ENCODE measurements around the gene SMO. TPM values are rescaled to one million over a fixed set of nuclear protein-coding genes. Genes with fewer than 3 reads are reported as not detected.

The SMO gene
- polyA plus RNA-seq, 4 donors: 0.54 to 23.0 (median 2.5) TPM; not detected in 1

GRCh38 chr7:129184981-129185670, 3.3 kb upstream of the SMO start:
- Histone ChIP-seq H3K27ac (ENCODE audit: low read depth in 1 of 3, low read length in 2 of 3) (no peak overlapping the region), H3K36me3 (ENCODE audit: control insufficient read depth in 3 of 3, insufficient read depth in 2 of 3, low read depth in 1 of 3, low read length in 3 of 3) (no peaks in the 10 kb centered on the region), H3K27me3 (ENCODE audit: control insufficient read depth in 3 of 3, insufficient read depth in 3 of 3, low read length in 3 of 3) (peaks cover 4 to 6% (median 5%) of the 10 kb centered on the region in 3 donors), H3K4me1 (ENCODE audit: control insufficient read depth in 3 of 3, insufficient read depth in 2 of 3, low read depth in 1 of 3, low read length in 2 of 3) (peaks cover 0 to 3% (median 0%) of the 10 kb centered on the region in 3 donors), H3K4me3 (ENCODE audit: low read depth in 1 of 3, low read length in 3 of 3) (no peak overlapping the region), H3K9me3 (ENCODE audit: control insufficient read depth in 2 of 2, insufficient read depth in 1 of 2, low read depth in 1 of 2, low read length in 1 of 2) (no peaks in the 10 kb centered on the region)
- FAIRE-seq (no peak), DNase-seq (no peak)
- 38 to 70% (median 57%) methylated on average over 6 of the region's 6 CpGs for WGBS, 3 donors

GRCh38 chr7:129186749-129187260, 1.6 kb upstream of the SMO start:
- H3K9me3 ChIP-seq (ENCODE audit: control insufficient read depth in 2 of 2, insufficient read depth in 1 of 2, low read depth in 1 of 2, low read length in 1 of 2): no peaks in the 10 kb centered on the region
- 88 to 95% (median 90%) methylated on average over 6 of the region's 6 CpGs for WGBS, 3 donors
- no peak overlapping the region for H3K27ac ChIP-seq (ENCODE audit: low read depth in 1 of 3, low read length in 2 of 3)
- DNase-seq (no peak), FAIRE-seq (no peak)
- H3K4me3 ChIP-seq (ENCODE audit: low read depth in 1 of 3, low read length in 3 of 3): no peak overlapping the region
- H3K4me1 ChIP-seq (ENCODE audit: control insufficient read depth in 3 of 3, insufficient read depth in 2 of 3, low read depth in 1 of 3, low read length in 2 of 3): peaks cover 0 to 8% (median 0%) of the 10 kb centered on the region in 3 donors
- H3K27me3 ChIP-seq (ENCODE audit: control insufficient read depth in 3 of 3, insufficient read depth in 3 of 3, low read length in 3 of 3): peaks cover 6 to 9% (median 8%) of the 10 kb centered on the region in 3 donors
- no peaks in the 10 kb centered on the region for H3K36me3 ChIP-seq (ENCODE audit: control insufficient read depth in 3 of 3, insufficient read depth in 2 of 3, low read depth in 1 of 3, low read length in 3 of 3)

- Histone ChIP-seq H3K9me3 (ENCODE audit: control insufficient read depth in 2 of 2, insufficient read depth in 1 of 2, low read depth in 1 of 2, low read length in 1 of 2) (no peaks in the 10 kb centered on the region), H3K27ac (ENCODE audit: low read depth in 1 of 3, low read length in 2 of 3) (peak overlapping the region in 1 of 3 donors; percentile 55), H3K4me3 (ENCODE audit: low read depth in 1 of 3, low read length in 3 of 3) (peak overlapping the region in 1 of 3 donors; percentile 83), H3K36me3 (ENCODE audit: control insufficient read depth in 3 of 3, insufficient read depth in 2 of 3, low read depth in 1 of 3, low read length in 3 of 3) (peaks cover 0 to 3% (median 0%) of the 10 kb centered on the region in 3 donors), H3K4me1 (ENCODE audit: control insufficient read depth in 3 of 3, insufficient read depth in 2 of 3, low read depth in 1 of 3, low read length in 2 of 3) (peaks cover 0 to 8% (median 0%) of the 10 kb centered on the region in 3 donors), H3K27me3 (ENCODE audit: control insufficient read depth in 3 of 3, insufficient read depth in 3 of 3, low read length in 3 of 3) (peaks cover 6 to 9% (median 8%) of the 10 kb centered on the region in 3 donors)
- 19 to 32% (median 28%) methylated on average over 14 of the region's 14 CpGs for WGBS, 3 donors
- DNase-seq (no peak), FAIRE-seq (no peak)
These were observed 607 bp upstream of the SMO start for GRCh38 chr7:129187681-129188371.

- no peak for FAIRE-seq
These were observed 643 bp downstream of the SMO start for GRCh38 chr7:129188892-129189660.

GRCh38 chr7:129189661-129190310, 1.4 kb downstream of the SMO start:
- Histone ChIP-seq H3K27me3 (ENCODE audit: control insufficient read depth in 3 of 3, insufficient read depth in 3 of 3, low read length in 3 of 3) (peaks cover 6 to 9% (median 8%) of the 10 kb centered on the region in 3 donors), H3K27ac (ENCODE audit: low read depth in 1 of 3, low read length in 2 of 3) (no peak overlapping the region), H3K4me1 (ENCODE audit: control insufficient read depth in 3 of 3, insufficient read depth in 2 of 3, low read depth in 1 of 3, low read length in 2 of 3) (peaks cover 0 to 8% (median 0%) of the 10 kb centered on the region in 3 donors), H3K36me3 (ENCODE audit: control insufficient read depth in 3 of 3, insufficient read depth in 2 of 3, low read depth in 1 of 3, low read length in 3 of 3) (peaks cover 0 to 6% (median 0%) of the 10 kb centered on the region in 3 donors), H3K9me3 (ENCODE audit: control insufficient read depth in 2 of 2, insufficient read depth in 1 of 2, low read depth in 1 of 2, low read length in 1 of 2) (no peaks in the 10 kb centered on the region), H3K4me3 (ENCODE audit: low read depth in 1 of 3, low read length in 3 of 3) (peak overlapping the region; percentile 43 to 83 (median 61))
- no peak for DNase-seq
- 43 to 58% (median 55%) methylated on average over 13 of the region's 13 CpGs for WGBS, 3 donors
- FAIRE-seq: no peak

More at GRCh38 chr7:129188892-129189660, 643 bp downstream of the SMO start:
- Histone ChIP-seq H3K9me3 (ENCODE audit: control insufficient read depth in 2 of 2, insufficient read depth in 1 of 2, low read depth in 1 of 2, low read length in 1 of 2) (no peaks in the 10 kb centered on the region), H3K27ac (ENCODE audit: low read depth in 1 of 3, low read length in 2 of 3) (peak overlapping the region in 1 of 3 donors; percentile 55), H3K4me3 (ENCODE audit: low read depth in 1 of 3, low read length in 3 of 3) (peak overlapping the region; percentile 43 to 83 (median 61)), H3K27me3 (ENCODE audit: control insufficient read depth in 3 of 3, insufficient read depth in 3 of 3, low read length in 3 of 3) (peaks cover 6 to 9% (median 8%) of the 10 kb centered on the region in 3 donors), H3K36me3 (ENCODE audit: control insufficient read depth in 3 of 3, insufficient read depth in 2 of 3, low read depth in 1 of 3, low read length in 3 of 3) (peaks cover 0 to 6% (median 0%) of the 10 kb centered on the region in 3 donors), H3K4me1 (ENCODE audit: control insufficient read depth in 3 of 3, insufficient read depth in 2 of 3, low read depth in 1 of 3, low read length in 2 of 3) (peaks cover 0 to 8% (median 0%) of the 10 kb centered on the region in 3 donors)
- 1 to 3% (median 2%) methylated on average over 35 to 83 of the region's 83 CpGs for WGBS, 3 donors
- DNase-seq: peak in 1 of 2 donors; percentile 60

- DNase-seq (no peak), FAIRE-seq (no peak)
- peaks cover 0 to 8% (median 0%) of the 10 kb centered on the region in 3 donors for H3K4me1 ChIP-seq (ENCODE audit: control insufficient read depth in 3 of 3, insufficient read depth in 2 of 3, low read depth in 1 of 3, low read length in 2 of 3)
- H3K36me3 ChIP-seq (ENCODE audit: control insufficient read depth in 3 of 3, insufficient read depth in 2 of 3, low read depth in 1 of 3, low read length in 3 of 3): peaks cover 0 to 6% (median 0%) of the 10 kb centered on the region in 3 donors
- H3K9me3 ChIP-seq (ENCODE audit: control insufficient read depth in 2 of 2, insufficient read depth in 1 of 2, low read depth in 1 of 2, low read length in 1 of 2): no peaks in the 10 kb centered on the region
- peaks cover 6 to 9% (median 8%) of the 10 kb centered on the region in 3 donors for H3K27me3 ChIP-seq (ENCODE audit: control insufficient read depth in 3 of 3, insufficient read depth in 3 of 3, low read length in 3 of 3)
- 62 to 74% (median 64%) methylated on average over 3 of the region's 3 CpGs for WGBS, 3 donors
- H3K4me3 ChIP-seq (ENCODE audit: low read depth in 1 of 3, low read length in 3 of 3): no peak overlapping the region
- H3K27ac ChIP-seq (ENCODE audit: low read depth in 1 of 3, low read length in 2 of 3): no peak overlapping the region
These were observed 2.8 kb downstream of the SMO start for GRCh38 chr7:129191272-129191671.

GRCh38 chr7:129193892-129194291, 5.5 kb downstream of the SMO start:
- DNase-seq (no peak), FAIRE-seq (no peak)
- H3K27ac ChIP-seq (ENCODE audit: low read depth in 1 of 3, low read length in 2 of 3): no peak overlapping the region
- no peak overlapping the region for H3K4me3 ChIP-seq (ENCODE audit: low read depth in 1 of 3, low read length in 3 of 3)
- no peaks in the 10 kb centered on the region for H3K9me3 ChIP-seq (ENCODE audit: control insufficient read depth in 2 of 2, insufficient read depth in 1 of 2, low read depth in 1 of 2, low read length in 1 of 2)
- H3K4me1 ChIP-seq (ENCODE audit: control insufficient read depth in 3 of 3, insufficient read depth in 2 of 3, low read depth in 1 of 3, low read length in 2 of 3): peaks cover 0 to 4% (median 0%) of the 10 kb centered on the region in 3 donors
- 75 to 93% (median 88%) methylated on average over 3 of the region's 3 CpGs for WGBS, 3 donors
- H3K36me3 ChIP-seq (ENCODE audit: control insufficient read depth in 3 of 3, insufficient read depth in 2 of 3, low read depth in 1 of 3, low read length in 3 of 3): peaks cover 0 to 6% (median 0%) of the 10 kb centered on the region in 3 donors
- H3K27me3 ChIP-seq (ENCODE audit: control insufficient read depth in 3 of 3, insufficient read depth in 3 of 3, low read length in 3 of 3): peaks cover 6 to 9% (median 6%) of the 10 kb centered on the region in 3 donors

All from small intestine (tissue), 7 donors.